Astrocyte (in vitro differentiated cells and primary cell): ENCODE results near the gene GRID2. TPM values are rescaled to one million over a fixed set of nuclear protein-coding genes. Genes with fewer than 3 reads are reported as not detected.

Experiments used
- DNase-seq: peaks from one replicate; pipeline ENCODE4 v3.0.0-alpha.2; 2010; ENCODE audit warnings: low read depth
- FAIRE-seq: peaks from 2 replicates; lab custom pipeline; 2011; peaks lifted over from hg19 to GRCh38; lab: Jason Lieb, UNC
- H2AFZ ChIP-seq: 2 replicates; pipeline ENCODE4 v1.6.0; 2012; ENCODE audit warnings: low read depth, low read length, inconsistent platforms
- H3K27ac ChIP-seq: 2 replicates; pipeline ENCODE4 v1.5.1; 2011; ENCODE audit warnings: low read depth, low read length, inconsistent platforms
- H3K27me3 ChIP-seq: 2 replicates; pipeline ENCODE4 v1.6.0; 2011; ENCODE audit warnings: low read length, inconsistent platforms; ENCODE audit not compliant: insufficient read depth
- H3K36me3 ChIP-seq: 2 replicates; pipeline ENCODE4 v1.5.1; 2011; ENCODE audit warnings: low read length, inconsistent platforms; ENCODE audit not compliant: insufficient read depth
- H3K4me1 ChIP-seq: 2 replicates; pipeline ENCODE4 v1.5.1; 2011; ENCODE audit warnings: low read length, inconsistent platforms; ENCODE audit not compliant: insufficient read depth
- H3K4me2 ChIP-seq: 2 replicates; pipeline ENCODE4 v1.6.0; 2012; ENCODE audit warnings: low read length, inconsistent platforms
- H3K4me3 ChIP-seq: 2 replicates; pipeline ENCODE4 v1.5.1; 2011; ENCODE audit warnings: low read depth, mild to moderate bottlenecking, low read length, inconsistent platforms; ENCODE audit not compliant: insufficient read depth
- H3K79me2 ChIP-seq: 2 replicates; pipeline ENCODE4 v1.6.0; 2012; ENCODE audit warnings: mild to moderate bottlenecking, low read length, inconsistent platforms; ENCODE audit not compliant: insufficient read depth
- H3K9ac ChIP-seq: 2 replicates; pipeline ENCODE4 v1.6.0; 2012; ENCODE audit warnings: mild to moderate bottlenecking, low read length, inconsistent platforms
- H3K9me3 ChIP-seq: 2 replicates; pipeline ENCODE4 v1.5.1; 2012; ENCODE audit warnings: low read depth, mild to moderate bottlenecking, low read length, inconsistent platforms; ENCODE audit not compliant: insufficient read depth
- H4K20me1 ChIP-seq: 2 replicates; pipeline ENCODE4 v1.6.0; 2012; ENCODE audit warnings: low read length, inconsistent platforms; ENCODE audit not compliant: insufficient read depth
- H3K27ac Mint-ChIP-seq: one replicate; pipeline ENCODE4 v1.8.0; 2021; ENCODE audit warnings: mild to moderate bottlenecking, mixed read lengths; ENCODE audit not compliant: unreplicated experiment
- H3K27me3 Mint-ChIP-seq: one replicate; pipeline ENCODE4 v1.8.0; 2021; ENCODE audit warnings: low read depth, mixed read lengths; ENCODE audit not compliant: unreplicated experiment
- H3K36me3 Mint-ChIP-seq: one replicate; pipeline ENCODE4 v1.8.0; 2021; ENCODE audit warnings: low read depth, mixed read lengths; ENCODE audit not compliant: unreplicated experiment
- H3K4me1 Mint-ChIP-seq: one replicate; pipeline ENCODE4 v1.8.0; 2021; ENCODE audit warnings: low read depth, mixed read lengths; ENCODE audit not compliant: unreplicated experiment
- H3K4me3 Mint-ChIP-seq: one replicate; pipeline ENCODE4 v1.8.0; 2021; ENCODE audit warnings: mild to moderate bottlenecking, moderate library complexity, mixed read lengths; ENCODE audit not compliant: unreplicated experiment
- H3K9me3 Mint-ChIP-seq: one replicate; pipeline ENCODE4 v1.8.0; 2021; ENCODE audit warnings: mild to moderate bottlenecking, mixed read lengths; ENCODE audit not compliant: unreplicated experiment
- EZH2 ChIP-seq: IDR thresholded peaks from 2 replicates; pipeline ENCODE4 v1.6.1; 2012; ENCODE audit warnings: mild to moderate bottlenecking, low read length, inconsistent platforms; ENCODE audit not compliant: insufficient read depth
- total RNA-seq: library from RNA; stranded (reverse); gene quantifications from 2 replicates; pipeline ENCODE4 v1.2.1, GENCODE V29; 2021
- TF ChIP-seq, protein P1 (sequence below): IDR thresholded peaks from 2 replicates; pipeline ENCODE4 v1.5.1; 2011; ENCODE audit warnings: low read depth, mild to moderate bottlenecking, inconsistent platforms, low read length, moderate library complexity; ENCODE audit not compliant: insufficient read depth

GRID2 gene
- total RNA-seq, 1 donor from 2014 or later, result 0.14 TPM

DNA sequence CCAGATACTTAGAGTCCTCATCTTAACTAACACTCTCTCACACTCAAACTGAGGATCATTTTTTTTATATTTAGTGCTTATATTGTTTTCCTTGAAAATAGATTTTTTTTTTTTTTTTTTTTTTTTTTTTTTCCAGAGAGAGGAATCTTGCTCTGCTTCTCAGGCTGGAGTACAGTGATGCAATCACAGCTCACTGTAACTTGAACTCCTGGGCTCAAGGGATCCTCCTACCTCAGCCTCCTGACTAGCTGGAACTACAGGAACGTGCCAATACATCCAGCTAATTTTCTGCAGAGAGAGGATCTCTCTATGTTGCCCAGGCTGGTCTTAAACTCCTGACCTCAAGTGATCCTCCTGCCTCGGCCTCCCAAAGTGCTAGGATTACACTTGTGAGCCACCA is 874.5 kb downstream of the GRID2 start:
- FAIRE-seq, result no peak

DNA sequence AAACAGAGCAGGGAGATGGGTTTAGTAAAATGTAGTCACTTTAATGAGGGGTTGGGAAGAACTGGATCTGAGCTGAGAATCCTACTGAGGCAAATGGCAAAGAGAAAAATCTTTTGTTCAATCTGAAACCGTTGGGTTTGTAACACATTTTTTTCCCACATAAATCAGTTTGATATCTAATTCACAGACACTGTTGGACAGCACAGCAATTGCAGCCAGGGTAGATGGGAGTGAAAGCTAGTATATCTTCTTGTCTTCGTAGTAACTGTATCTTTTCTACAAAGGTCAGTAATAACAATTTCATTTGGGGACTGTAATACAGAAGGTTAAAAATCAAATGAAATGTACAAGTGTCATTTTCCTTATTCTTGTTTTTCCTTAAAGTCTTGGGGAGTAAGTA is 875.3 kb downstream of the GRID2 start:
- Histone ChIP-seq H3K4me3 (no peak overlapping the region), H4K20me1 (no peaks in the 10 kb centered on the region), H3K36me3 (no peaks in the 10 kb centered on the region), H3K79me2 (no peaks in the 10 kb centered on the region), H3K4me2 (no peak overlapping the region), H3K4me1 (no peaks in the 10 kb centered on the region), H3K27me3 (no peaks in the 10 kb centered on the region), H2AFZ (no peak overlapping the region), H3K9me3 (no peaks in the 10 kb centered on the region), H3K9ac (no peak overlapping the region), H3K27ac (no peak overlapping the region)
- Mint-ChIP-seq H3K27ac (no peak overlapping the region), H3K27me3 (no peaks in the 10 kb centered on the region), H3K9me3 (no peaks in the 10 kb centered on the region), H3K4me1 (no peaks in the 10 kb centered on the region), H3K4me3 (no peak overlapping the region), H3K36me3 (no peaks in the 10 kb centered on the region)
- TF ChIP-seq, protein P1, sequence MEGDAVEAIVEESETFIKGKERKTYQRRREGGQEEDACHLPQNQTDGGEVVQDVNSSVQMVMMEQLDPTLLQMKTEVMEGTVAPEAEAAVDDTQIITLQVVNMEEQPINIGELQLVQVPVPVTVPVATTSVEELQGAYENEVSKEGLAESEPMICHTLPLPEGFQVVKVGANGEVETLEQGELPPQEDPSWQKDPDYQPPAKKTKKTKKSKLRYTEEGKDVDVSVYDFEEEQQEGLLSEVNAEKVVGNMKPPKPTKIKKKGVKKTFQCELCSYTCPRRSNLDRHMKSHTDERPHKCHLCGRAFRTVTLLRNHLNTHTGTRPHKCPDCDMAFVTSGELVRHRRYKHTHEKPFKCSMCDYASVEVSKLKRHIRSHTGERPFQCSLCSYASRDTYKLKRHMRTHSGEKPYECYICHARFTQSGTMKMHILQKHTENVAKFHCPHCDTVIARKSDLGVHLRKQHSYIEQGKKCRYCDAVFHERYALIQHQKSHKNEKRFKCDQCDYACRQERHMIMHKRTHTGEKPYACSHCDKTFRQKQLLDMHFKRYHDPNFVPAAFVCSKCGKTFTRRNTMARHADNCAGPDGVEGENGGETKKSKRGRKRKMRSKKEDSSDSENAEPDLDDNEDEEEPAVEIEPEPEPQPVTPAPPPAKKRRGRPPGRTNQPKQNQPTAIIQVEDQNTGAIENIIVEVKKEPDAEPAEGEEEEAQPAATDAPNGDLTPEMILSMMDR, result no peak
- TF ChIP-seq EZH2, result no peak
- DNase-seq (no peak), FAIRE-seq (no peak)

More for the DNA sequence above, 874.5 kb downstream of the GRID2 start:
- H2AFZ ChIP-seq, result no peak overlapping the region
- Mint-ChIP-seq H3K4me1 (no peaks in the 10 kb centered on the region), H3K4me3 (no peak overlapping the region), H3K27ac (no peak overlapping the region), H3K9me3 (no peaks in the 10 kb centered on the region), H3K27me3 (no peaks in the 10 kb centered on the region), H3K36me3 (no peaks in the 10 kb centered on the region)
- no peak overlapping the region for H3K9ac ChIP-seq
- H3K79me2 ChIP-seq, result no peaks in the 10 kb centered on the region
- no peaks in the 10 kb centered on the region for H4K20me1 ChIP-seq
- H3K4me3 ChIP-seq, result no peak overlapping the region
- no peak for DNase-seq
- H3K4me1 ChIP-seq, result no peaks in the 10 kb centered on the region
- no peak overlapping the region for H3K27ac ChIP-seq
- H3K36me3 ChIP-seq, result no peaks in the 10 kb centered on the region
- TF ChIP-seq, protein P1, result no peak
- TF ChIP-seq EZH2, result no peak
- no peak overlapping the region for H3K4me2 ChIP-seq
- H3K27me3 ChIP-seq, result no peaks in the 10 kb centered on the region
- no peaks in the 10 kb centered on the region for H3K9me3 ChIP-seq

DNA sequence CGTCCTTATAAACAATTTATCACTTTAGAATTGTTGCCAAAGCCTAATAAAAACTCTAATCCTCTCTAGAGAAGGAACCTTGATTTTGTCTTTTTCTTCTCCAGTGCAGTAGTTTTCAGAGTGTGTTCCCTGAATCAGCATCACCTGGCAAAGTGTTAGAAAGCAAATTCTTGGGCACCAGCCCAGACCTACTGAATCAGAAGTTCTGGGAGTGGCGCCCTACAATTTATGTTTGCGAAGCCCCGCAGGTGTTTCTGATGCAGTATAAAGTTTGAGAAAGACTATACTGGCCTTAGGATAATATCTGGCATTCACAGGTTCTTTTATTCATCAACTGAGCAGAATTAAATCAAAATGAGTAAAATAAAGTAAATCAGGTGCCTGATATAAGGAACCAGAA is 879.0 kb downstream of the GRID2 start:
- Histone ChIP-seq H3K27me3 (no peaks in the 10 kb centered on the region), H3K4me1 (no peaks in the 10 kb centered on the region), H3K27ac (no peak overlapping the region), H3K79me2 (no peaks in the 10 kb centered on the region), H3K4me3 (no peak overlapping the region), H2AFZ (no peak overlapping the region), H3K4me2 (no peak overlapping the region), H3K9ac (no peak overlapping the region), H3K9me3 (no peaks in the 10 kb centered on the region), H4K20me1 (no peaks in the 10 kb centered on the region), H3K36me3 (no peaks in the 10 kb centered on the region)
- DNase-seq (no peak), FAIRE-seq (no peak)
- H3K36me3 Mint-ChIP-seq, result no peaks in the 10 kb centered on the region
- no peaks in the 10 kb centered on the region for H3K4me1 Mint-ChIP-seq
- TF ChIP-seq, protein P1, result no peak
- TF ChIP-seq EZH2, result no peak
- H3K9me3 Mint-ChIP-seq, result no peaks in the 10 kb centered on the region
- H3K4me3 Mint-ChIP-seq, result no peak overlapping the region
- no peak overlapping the region for H3K27ac Mint-ChIP-seq
- H3K27me3 Mint-ChIP-seq, result no peaks in the 10 kb centered on the region
